ENCODE data around the gene TCF7L2.

TCF7L2 gene

DNA sequence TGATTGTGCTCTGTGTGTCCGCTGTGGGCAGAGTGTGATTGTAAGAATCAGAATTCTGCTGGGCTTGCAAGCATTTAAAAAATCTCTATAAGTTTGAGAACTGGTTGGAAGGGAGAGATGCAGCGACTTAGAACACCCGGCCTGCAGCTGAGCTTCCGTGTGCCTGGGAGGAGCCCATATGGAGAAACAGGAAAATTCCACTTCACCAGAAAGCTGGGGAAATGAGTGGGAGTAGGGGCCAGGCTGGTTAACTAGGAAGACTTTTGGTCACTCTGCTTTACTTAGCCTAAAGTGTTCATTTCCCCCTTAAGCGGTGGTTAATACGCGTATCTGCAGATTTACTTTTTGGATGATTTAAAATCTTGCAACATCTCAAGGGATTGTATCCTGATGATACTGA lies 72.2 kb downstream of the TCF7L2 start:
- DNase-seq (ENCODE audit: low read depth in 2 of 2), result no peak

DNA sequence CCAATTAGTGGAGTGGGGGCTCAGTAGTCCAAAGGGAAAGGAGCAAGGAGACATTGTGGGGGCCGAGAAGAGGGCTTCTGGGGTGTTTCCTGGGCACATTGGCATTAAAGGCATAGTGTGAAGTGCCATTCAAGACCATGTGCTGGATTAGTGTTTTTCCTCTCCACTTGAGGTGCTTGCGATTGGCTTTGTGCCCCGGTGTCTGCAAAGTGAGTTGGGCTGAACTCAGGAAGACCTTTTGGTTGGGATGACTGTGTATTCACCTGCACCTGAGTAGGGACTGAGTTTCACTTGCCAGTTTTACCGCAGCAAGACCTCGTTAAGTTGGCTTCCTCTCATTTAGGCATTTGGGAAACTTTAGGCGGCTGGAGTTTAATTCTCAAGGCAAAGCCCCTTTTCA lies 73.0 kb downstream of the TCF7L2 start:
- no peak for DNase-seq (ENCODE audit: low read depth in 2 of 2)

DNA sequence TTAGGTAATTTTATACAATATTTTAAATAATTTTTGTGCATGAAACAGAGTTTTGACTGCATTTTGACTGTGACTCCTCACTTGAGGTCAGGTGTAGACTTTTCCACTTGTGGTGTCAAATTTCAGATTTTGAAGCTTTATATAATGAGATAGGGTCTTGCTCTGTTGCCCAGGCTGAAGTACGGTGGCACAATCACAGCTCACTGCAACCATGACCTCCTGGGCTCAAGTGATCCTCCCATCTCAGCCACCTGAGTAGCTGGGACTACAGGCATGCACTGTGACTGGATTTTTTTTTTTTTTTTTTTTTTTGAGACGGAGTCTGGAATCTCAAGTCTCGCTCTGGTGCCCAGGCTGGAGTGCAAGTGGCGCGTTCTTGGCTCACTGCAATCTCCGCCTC lies 74.9 kb downstream of the TCF7L2 start:
- DNase-seq (ENCODE audit: low read depth in 2 of 2), result no peak

DNA sequence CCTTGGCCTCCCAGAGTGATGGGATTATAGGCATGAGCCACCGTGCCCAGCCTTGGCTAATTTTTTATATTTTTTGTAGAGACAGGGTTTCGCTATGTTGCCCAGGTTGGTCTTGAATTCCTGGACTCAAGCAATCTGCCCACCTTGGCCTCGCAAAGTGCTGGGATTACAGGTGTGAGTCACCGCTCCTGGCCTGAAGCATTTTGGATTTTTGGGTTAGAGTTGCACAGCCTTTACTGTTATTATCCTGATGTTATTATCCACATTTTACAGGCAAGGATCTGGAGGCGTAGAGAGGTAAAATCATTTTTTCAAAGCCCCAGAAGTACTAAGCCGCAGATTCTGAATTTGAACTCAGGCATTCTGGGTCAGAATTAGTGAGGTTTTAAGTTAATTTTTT lies 75.4 kb downstream of the TCF7L2 start:
- DNase-seq (ENCODE audit: low read depth in 2 of 2), result no peak

GRCh38 chr10:113026679-113027078 lies 76.6 kb downstream of the TCF7L2 start:
- DNase-seq (ENCODE audit: low read depth in 2 of 2), result no peak

DNA sequence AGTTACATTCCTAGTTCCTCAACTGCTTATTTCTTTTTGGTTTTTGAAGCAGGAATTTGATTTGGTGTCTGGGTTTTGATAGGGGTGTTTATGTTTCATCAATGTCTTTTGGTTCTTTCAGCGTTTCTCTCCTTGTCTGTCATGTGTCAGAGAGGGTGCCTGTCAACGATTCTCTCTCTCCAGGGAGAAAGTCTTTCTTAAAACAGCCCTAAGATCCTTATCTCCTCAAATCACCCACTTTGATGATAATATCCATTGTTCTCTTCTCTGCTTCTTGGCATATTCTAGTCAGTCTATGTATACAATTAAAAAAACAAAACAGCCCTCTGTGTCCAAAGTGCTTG lies 77.2 kb downstream of the TCF7L2 start:
- no peak for DNase-seq (ENCODE audit: low read depth in 2 of 2)

GRCh38 chr10:113027574-113028455 lies 77.8 kb downstream of the TCF7L2 start:
- no peak for DNase-seq (ENCODE audit: low read depth in 2 of 2)

DNA sequence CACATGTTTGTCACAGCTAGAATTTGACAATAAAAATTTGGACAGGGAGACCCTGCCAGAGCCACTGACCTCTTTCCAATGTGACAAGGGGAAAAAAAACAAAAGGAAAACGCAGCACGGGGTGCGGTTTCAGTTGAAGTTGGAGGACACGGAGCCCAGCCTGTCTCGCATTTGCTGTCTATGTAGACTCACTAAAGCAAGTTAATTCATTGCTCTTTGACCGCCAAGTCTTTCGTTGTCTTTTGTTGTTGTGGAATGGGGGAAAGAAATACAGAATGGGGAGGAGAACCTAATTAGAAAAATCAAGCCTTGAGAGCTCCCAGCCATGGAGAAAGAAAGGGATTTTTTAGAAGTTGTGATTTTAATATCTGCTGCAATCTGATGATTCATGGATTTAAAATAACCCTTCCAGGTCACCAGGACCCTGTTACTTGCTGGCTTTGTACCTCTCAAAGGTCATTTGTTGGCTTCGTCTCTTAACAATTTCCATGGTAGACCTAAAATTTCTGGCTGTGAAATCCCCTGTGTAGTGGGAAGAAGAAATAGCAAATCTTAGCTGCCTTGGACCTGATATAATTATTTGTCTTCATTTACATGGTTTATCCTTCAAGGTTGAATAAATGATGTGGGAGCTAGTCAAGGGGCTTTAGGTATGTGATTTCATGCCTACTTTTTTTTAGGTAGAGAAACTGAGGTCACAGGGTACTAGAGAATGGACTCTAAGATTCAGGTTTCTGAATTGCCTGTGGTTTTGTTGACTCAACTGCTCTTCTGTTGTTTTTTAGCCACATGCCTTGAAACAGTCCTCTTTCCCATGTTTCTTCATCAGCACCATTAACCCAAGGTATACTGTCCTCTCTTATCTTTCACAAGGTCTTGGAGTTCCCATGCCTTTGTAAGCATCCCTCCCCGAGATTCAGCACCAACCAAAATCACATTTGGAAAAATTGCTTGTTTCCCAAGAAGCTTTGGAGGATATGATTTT lies 78.7 kb downstream of the TCF7L2 start:
- no peak for DNase-seq (ENCODE audit: low read depth in 2 of 2)

GRCh38 chr10:113030453-113030852 lies 80.4 kb downstream of the TCF7L2 start:
- DNase-seq (ENCODE audit: low read depth in 2 of 2), result no peak

- no peak for DNase-seq (ENCODE audit: low read depth in 2 of 2)
Observed at GRCh38 chr10:113031147-113031546, 81.1 kb downstream of the TCF7L2 start.

GRCh38 chr10:113033991-113034390 lies 83.9 kb downstream of the TCF7L2 start:
- no peak for DNase-seq (ENCODE audit: low read depth in 2 of 2)

DNA sequence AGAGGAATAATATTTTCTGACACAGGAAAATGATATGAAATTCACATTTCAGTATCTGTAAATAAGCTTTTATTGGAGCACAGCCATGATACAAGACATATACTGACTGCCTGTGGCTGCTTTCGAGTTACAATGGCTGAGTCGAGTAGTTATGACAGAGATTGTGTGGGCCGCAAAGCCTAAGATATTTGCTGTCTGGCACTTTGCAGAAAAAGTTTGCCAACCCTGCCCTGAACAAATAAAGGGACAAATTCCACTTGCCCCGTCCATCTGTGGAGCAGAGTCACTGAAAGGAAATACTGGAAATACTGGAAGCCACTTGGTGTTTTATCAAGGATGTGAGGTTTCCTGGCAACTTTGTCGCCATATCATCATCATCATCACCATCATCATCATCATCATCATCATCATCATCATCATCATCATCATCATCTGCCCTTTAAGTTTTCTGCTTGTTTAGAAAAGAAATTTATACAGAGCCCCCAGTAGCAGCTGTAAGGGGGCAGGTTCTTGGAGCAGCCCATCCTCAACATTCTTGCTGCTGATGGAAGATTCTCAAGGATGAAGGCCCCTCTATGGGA lies 85.8 kb downstream of the TCF7L2 start:
- no peak for DNase-seq (ENCODE audit: low read depth in 2 of 2)

- DNase-seq (ENCODE audit: low read depth in 2 of 2), result no peak
Observed at GRCh38 chr10:113036619-113037018, 86.6 kb downstream of the TCF7L2 start.

DNA sequence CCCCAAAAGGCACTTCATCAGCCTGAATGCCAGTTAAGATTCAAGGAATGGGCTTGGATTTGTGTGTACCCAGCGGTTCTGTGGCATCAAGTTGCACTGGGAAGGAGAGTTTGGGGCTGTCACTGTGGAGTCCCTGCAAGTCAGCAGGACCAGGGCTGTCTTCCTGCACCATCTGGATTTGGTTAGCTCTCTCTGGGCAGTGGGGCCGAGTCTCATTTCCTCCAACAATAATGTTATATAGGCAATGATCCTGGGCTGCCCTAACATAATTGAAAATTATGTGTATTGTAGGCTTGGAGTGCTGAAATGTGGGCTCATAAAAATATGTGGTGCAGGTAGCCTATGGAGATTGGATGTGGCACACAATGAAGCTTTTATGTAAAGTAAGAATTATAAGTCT lies 87.2 kb downstream of the TCF7L2 start:
- DNase-seq (ENCODE audit: low read depth in 2 of 2), result no peak

- no peak for DNase-seq (ENCODE audit: low read depth in 2 of 2)
Observed at GRCh38 chr10:113038183-113038582, 88.1 kb downstream of the TCF7L2 start.

- no peak for DNase-seq (ENCODE audit: low read depth in 2 of 2)
Observed at GRCh38 chr10:113038985-113039384, 88.9 kb downstream of the TCF7L2 start.

- DNase-seq (ENCODE audit: low read depth in 2 of 2), result no peak
Observed at GRCh38 chr10:113041324-113041723, 91.3 kb downstream of the TCF7L2 start.

DNA sequence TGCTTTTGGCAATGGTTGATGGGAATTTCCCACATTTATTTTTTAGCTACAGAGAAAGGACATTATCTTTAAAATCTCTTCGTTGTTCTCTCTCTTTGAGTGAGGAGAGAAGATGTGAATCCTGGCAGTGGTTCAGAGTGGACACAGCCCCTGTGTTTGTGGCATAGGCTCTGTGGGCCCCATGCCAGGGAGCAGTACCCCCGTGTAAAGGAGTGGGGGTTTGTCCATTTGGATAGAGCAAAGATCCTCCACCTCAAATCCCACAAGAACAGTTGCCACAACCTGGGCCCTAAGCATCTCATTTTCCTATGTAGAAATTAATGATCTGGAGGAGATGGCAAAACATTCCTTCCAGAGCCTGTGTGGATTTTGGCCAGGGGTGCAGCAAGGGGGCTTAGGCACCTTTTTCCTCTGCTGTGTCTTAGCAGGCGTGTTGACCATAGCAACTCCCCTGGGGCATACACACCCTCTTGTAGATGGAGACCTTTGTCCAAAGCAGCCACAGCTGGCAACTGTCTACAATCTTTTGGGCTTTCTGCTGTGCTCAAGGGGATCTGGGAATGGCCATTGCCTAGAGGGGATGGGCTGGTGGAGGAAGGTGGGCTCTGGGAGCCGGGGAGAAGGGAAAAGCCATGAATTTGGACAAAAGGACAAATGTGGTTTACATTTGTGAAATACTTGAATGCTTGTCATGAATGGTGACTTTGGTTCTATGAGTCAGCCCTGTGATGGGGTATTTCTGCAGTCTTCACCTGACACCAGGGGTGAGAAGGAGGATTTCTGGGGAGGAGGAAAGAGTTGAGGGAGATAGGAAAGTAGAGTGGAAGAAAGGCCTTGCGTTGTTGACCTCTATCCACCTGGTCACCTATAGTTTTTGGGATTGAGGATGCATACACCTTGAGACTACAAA lies 92.0 kb downstream of the TCF7L2 start:
- DNase-seq (ENCODE audit: low read depth in 2 of 2), result no peak

- no peak for DNase-seq (ENCODE audit: low read depth in 2 of 2)
Observed at GRCh38 chr10:113042868-113043267, 92.8 kb downstream of the TCF7L2 start.

DNA sequence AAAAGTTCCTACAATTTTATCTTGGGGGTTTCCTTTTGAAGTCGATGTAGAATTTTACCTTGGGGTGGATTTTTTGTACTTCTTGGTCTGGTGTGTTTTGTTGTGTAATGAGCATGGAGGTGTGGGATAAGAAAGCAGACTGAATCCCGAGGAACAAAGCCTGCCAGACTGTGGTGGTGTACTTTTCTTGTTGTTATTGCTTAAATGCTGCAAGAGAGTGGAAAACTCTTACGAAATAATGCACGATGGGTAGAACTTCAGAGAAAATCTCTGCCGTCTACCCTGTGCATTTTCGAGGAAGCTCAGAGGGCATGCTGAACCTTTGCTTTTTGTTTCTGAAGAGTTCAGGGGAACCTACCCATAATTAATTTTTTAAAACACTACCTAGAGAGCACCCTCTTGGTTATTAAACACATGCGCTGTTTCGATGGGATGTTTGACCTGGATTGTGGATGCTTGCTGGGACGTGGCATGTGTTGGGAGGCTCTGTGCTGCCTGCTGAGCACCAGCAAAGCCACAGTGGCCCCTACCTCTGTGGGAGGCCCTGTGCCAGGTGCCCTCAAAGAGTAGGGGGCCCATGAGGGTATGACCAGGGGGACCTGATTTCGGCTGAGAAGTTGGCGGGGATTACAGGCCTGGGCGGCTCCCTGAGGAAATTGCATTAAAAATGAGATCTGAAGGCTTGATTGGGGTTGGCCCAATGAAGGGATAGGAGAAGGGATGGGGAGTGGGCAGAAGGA lies 94.1 kb downstream of the TCF7L2 start:
- no peak for DNase-seq (ENCODE audit: low read depth in 2 of 2)
